Gastroesophageal sphincter (tissue), 3 donors: ENCODE measurements around the gene SLC22A2.

Experiments
- CTCF ChIP-seq, 4 experiments: fragments of 200-600 bp in 2 of 4; fragments of 450-650 bp in 2 of 4; sonication (generic) in 1 of 4; IDR thresholded peaks; one replicate each; pipeline ENCODE4 v1.5.1; 2017 to 2019; ENCODE audit warnings: antibody characterized with exemption in 4 of 4, mild to moderate bottlenecking in 2 of 4, moderate library complexity in 2 of 4
- EP300 ChIP-seq: sonication (generic); formaldehyde crosslinking; IDR thresholded peaks from one replicate; pipeline ENCODE4 v1.6.1; 2017; ENCODE audit warnings: antibody characterized with exemption, mild to moderate bottlenecking
- POLR2AphosphoS5 ChIP-seq: sonication (generic); formaldehyde crosslinking; IDR thresholded peaks from one replicate; pipeline ENCODE4 v1.6.1; 2017; ENCODE audit warnings: antibody characterized with exemption

GRCh38 chr6:160260367-160260766 is 1.7 kb upstream of the SLC22A2 start:
- TF ChIP-seq EP300 (no peak), CTCF (IDR thresholded peaks at IDR 0.05) (no peak), POLR2AphosphoS5 (no peak)
